Tibial nerve (tissue), 4 donors: ENCODE measurements around the gene MAGI3. TPM values are rescaled to one million over a fixed set of nuclear protein-coding genes. Genes with fewer than 3 reads are reported as not detected.

Experiments
- DNase-seq, 2 donors: peaks; one replicate each; pipeline ENCODE4 v3.0.0-alpha.2; 2019; ENCODE audit warnings: low spot score in 2 of 2
- H3K27ac ChIP-seq, 4 donors: fragments of 200-600 bp; sonication (generic) in 3 of 4; one replicate each; pipeline ENCODE4 v1.5.1; 2017 to 2019; ENCODE audit warnings: mild to moderate bottlenecking in 1 of 4
- H3K27me3 ChIP-seq, 2 donors: fragments of 200-600 bp; sonication (generic) in 1 of 2; one replicate each; pipeline versions ENCODE4 v1.5.1 to v1.6.0; 2017 to 2019
- H3K36me3 ChIP-seq, 3 donors: fragments of 200-600 bp; sonication (generic); one replicate each; pipeline ENCODE4 v1.5.1; 2018 to 2019
- H3K4me1 ChIP-seq, 4 donors: fragments of 200-600 bp; sonication (generic) in 3 of 4; one replicate each; pipeline ENCODE4 v1.5.1; 2017 to 2019
- H3K4me3 ChIP-seq, 4 donors: fragments of 200-600 bp; sonication (generic) in 3 of 4; one replicate each; pipeline ENCODE4 v1.5.1; 2017 to 2019; ENCODE audit warnings: mild to moderate bottlenecking in 1 of 4, moderate library complexity in 1 of 4
- H3K9me3 ChIP-seq, 4 donors: fragments of 200-600 bp; sonication (generic) in 3 of 4; one replicate each; pipeline ENCODE4 v1.5.1; 2017 to 2019
- EP300 ChIP-seq, 2 donors: sonication (generic); formaldehyde crosslinking; IDR thresholded peaks; one replicate each; pipeline ENCODE4 v1.6.1; 2017; ENCODE audit warnings: antibody characterized with exemption in 2 of 2, mild to moderate bottlenecking in 1 of 2
- POLR2A ChIP-seq, 2 donors: fragments of 450-650 bp; IDR thresholded peaks; one replicate each; pipeline ENCODE4 v1.6.1; 2017; ENCODE audit warnings: antibody characterized with exemption in 2 of 2, mild to moderate bottlenecking in 2 of 2, moderate library complexity in 2 of 2
- WGBS, 2 donors: methylation state at CpG; one replicate each; pipeline ENCODE4 v1.1.5; 2018; 5-methylcytosine and 5-hydroxymethylcytosine counted together
- total RNA-seq, 4 donors: library from RNA; depleted of rRNA; stranded (reverse); fragments of >200 nt; gene quantifications; one replicate each; pipeline ENCODE4 v1.1.0, GENCODE V29; 2016
- TF ChIP-seq, protein P1 (sequence below), 5 experiments: fragments of 200-600 bp in 3 of 5; fragments of 450-650 bp in 2 of 5; sonication (generic) in 3 of 5; IDR thresholded peaks; one replicate each; pipeline ENCODE4 v1.5.1; 2016 to 2019; ENCODE audit warnings: antibody characterized with exemption in 5 of 5, mild to moderate bottlenecking in 3 of 5, moderate library complexity in 2 of 5

MAGI3 gene
- total RNA-seq, 4 donors from 2014 or later = 15.7 to 23.3 (median 19.4) TPM

DNA sequence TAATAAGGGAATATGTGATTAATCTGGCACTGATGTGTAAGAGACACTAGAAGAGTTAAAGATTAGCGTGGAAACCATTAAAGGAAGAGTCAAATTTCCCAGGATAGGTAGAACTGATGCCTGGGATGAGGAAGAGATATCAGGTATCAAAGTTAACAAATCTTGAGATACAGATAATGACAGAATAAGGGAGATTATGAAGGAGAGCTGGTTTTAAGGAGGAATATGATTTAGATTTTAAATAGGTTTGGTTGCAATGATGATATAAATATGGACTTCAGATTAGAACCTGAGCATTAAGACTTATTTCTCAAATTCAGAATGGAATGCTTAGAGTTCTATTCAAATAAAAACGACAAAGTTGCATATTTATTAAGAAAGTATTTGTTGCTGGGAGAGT, 26.2 kb downstream of the MAGI3 start:
- no peaks in the 10 kb centered on the region for H3K4me1 ChIP-seq
- H3K27ac ChIP-seq = no peak overlapping the region
- no peaks in the 10 kb centered on the region for H3K9me3 ChIP-seq
- TF ChIP-seq, protein P1, sequence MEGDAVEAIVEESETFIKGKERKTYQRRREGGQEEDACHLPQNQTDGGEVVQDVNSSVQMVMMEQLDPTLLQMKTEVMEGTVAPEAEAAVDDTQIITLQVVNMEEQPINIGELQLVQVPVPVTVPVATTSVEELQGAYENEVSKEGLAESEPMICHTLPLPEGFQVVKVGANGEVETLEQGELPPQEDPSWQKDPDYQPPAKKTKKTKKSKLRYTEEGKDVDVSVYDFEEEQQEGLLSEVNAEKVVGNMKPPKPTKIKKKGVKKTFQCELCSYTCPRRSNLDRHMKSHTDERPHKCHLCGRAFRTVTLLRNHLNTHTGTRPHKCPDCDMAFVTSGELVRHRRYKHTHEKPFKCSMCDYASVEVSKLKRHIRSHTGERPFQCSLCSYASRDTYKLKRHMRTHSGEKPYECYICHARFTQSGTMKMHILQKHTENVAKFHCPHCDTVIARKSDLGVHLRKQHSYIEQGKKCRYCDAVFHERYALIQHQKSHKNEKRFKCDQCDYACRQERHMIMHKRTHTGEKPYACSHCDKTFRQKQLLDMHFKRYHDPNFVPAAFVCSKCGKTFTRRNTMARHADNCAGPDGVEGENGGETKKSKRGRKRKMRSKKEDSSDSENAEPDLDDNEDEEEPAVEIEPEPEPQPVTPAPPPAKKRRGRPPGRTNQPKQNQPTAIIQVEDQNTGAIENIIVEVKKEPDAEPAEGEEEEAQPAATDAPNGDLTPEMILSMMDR (IDR thresholded peaks at IDR 0.05) = no peak
- TF ChIP-seq EP300 (IDR thresholded peaks at IDR 0.05) = no peak
- no peaks in the 10 kb centered on the region for H3K27me3 ChIP-seq
- no peaks in the 10 kb centered on the region for H3K36me3 ChIP-seq
- no peak for DNase-seq
- 84 to 91% methylated on average over 2 of the region's 2 CpGs for WGBS, 2 donors
- no peak overlapping the region for H3K4me3 ChIP-seq

DNA sequence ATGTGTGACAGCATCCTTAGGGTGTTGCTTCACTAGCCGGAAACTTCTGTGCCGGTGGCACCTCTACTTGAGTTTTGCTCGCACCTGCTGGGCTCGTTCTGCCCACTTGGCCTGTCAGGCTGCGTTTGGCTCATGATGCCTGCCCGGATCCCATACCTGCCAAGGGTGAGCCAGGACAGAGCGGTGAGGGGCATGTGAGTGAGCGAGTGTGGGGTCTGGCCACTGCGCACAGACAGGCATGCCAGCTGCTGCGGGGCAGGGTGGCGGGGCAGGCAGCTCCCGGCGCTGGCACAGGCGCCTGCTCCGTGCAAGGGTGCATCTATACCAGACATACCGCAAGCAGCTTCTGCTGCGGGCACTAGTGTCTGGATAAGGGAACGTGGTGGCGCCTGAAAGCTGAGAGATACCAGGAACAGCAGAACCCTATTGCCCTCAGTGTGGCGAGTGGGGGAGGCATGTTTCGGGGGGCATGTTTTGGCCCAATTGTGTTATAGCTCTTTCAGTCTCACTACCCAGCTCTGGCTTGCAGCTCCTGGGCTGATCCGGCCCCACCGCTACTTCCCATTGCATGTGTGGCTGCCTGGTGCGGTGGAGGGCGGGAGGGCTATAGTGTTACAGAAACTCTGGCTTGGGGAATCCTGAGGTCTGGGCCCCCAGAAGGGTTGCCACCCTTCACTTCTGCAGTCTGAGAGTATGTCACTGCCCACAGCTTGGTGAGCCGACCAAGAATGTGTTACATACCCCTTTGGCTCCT, 32.2 kb downstream of the MAGI3 start:
- Histone ChIP-seq H3K27ac (no peak overlapping the region), H3K9me3 (peaks cover 0 to 15% (median 4%) of the 10 kb centered on the region in 4 donors), H3K4me1 (no peaks in the 10 kb centered on the region), H3K27me3 (no peaks in the 10 kb centered on the region), H3K36me3 (peaks cover 0 to 14% (median 0%) of the 10 kb centered on the region in 3 donors), H3K4me3 (no peak overlapping the region)
- DNase-seq = no peak
- WGBS, 2 donors = 96 to 98% methylated on average over 25 to 26 of the region's 26 CpGs
- TF ChIP-seq POLR2A (IDR thresholded peaks at IDR 0.05) (no peak), EP300 (IDR thresholded peaks at IDR 0.05) (no peak)
- TF ChIP-seq, protein P1 (IDR thresholded peaks at IDR 0.05) = no peak

DNA sequence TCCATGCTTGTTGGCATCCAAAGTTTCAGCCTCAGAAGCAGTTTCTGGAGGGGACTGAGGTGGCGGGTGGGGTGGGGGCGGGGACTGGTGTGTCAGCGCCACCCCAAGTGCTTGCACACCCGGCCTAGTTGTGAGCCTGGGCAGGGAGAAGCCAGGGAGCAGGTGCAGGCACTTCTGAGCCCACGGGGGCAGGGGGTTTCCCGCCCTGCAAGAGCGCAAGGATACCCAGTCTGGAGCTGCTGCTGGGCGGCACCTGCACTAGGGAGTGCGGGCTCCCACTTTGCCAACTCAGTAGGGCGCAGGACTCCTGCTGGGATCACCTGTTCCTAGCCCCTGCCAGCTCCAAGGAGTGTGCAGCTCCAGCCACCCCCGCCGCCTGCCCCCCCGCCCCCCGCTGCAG, 33.5 kb downstream of the MAGI3 start:
- Histone ChIP-seq H3K36me3 (peaks cover 0 to 14% (median 0%) of the 10 kb centered on the region in 3 donors), H3K27ac (no peak overlapping the region), H3K9me3 (peaks cover 0 to 15% (median 4%) of the 10 kb centered on the region in 4 donors), H3K27me3 (no peaks in the 10 kb centered on the region), H3K4me3 (no peak overlapping the region), H3K4me1 (no peaks in the 10 kb centered on the region)
- no peak for DNase-seq
- TF ChIP-seq POLR2A (IDR thresholded peaks at IDR 0.05) (no peak), EP300 (IDR thresholded peaks at IDR 0.05) (no peak)
- TF ChIP-seq, protein P1 (IDR thresholded peaks at IDR 0.05) = no peak
- 97 to 100% methylated on average over 7 to 10 of the region's 14 CpGs for WGBS, 2 donors

DNA sequence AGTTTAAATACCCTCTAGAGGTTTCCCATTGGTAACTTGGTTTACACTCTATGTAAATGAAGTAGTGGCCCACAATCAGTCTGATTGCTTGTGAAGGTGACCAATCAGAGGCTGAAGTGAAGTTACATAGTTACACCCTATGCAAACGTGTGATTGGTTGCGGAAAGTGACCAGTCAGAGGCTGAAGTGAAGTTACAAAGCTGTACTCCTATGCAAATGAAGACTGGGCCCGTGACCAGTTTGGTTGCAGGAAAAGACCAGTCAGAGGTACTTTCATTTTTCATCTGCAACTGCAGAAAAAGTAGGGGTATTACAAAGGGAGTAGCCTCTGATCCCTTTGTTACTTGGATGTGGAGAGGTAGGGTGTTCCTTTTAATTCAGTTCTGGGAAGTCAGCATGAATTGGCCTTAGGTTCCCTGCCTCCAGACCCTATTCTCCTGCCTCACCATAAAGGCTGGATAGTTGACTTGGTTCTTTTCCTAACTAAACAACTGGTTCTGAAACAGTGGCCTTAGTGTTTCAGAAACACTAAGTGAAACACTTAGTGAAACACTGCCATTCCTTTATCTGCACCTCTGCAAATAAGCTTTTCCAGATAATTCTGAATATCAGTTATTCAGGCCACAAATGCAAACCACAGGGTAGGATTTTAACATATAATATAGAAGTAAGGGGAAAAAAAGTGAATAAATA, 39.3 kb downstream of the MAGI3 start:
- Histone ChIP-seq H3K36me3 (no peaks in the 10 kb centered on the region), H3K9me3 (peaks cover 0 to 11% (median 4%) of the 10 kb centered on the region in 4 donors), H3K27me3 (no peaks in the 10 kb centered on the region), H3K4me1 (peaks cover 0 to 10% (median 4%) of the 10 kb centered on the region in 4 donors), H3K4me3 (no peak overlapping the region), H3K27ac (peak overlapping the region in 1 of 4 donors; percentile 15)
- no peak for DNase-seq
- 74 to 89% methylated on average over 3 of the region's 3 CpGs for WGBS, 2 donors
- TF ChIP-seq POLR2A (IDR thresholded peaks at IDR 0.05) (no peak), EP300 (IDR thresholded peaks at IDR 0.05) (no peak)
- TF ChIP-seq, protein P1 (IDR thresholded peaks at IDR 0.05) = no peak

DNA sequence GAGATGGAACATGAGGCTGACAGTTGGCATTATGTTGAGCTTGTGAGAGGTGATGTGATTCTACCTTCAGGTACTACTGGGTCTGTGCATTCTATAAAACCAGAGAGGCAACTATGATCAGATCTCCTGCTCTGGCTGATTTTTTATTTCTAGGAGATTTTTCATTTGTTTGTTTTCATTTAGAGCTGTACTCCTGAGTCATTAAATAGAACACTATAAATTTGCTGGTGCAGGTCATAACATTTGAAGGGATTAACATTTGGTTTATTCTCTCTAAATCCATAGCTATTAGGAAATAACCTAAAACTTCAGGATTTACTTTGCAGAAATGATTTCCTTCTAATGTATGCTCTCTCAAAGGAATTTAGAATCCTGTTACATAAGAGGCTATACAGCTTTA, 42.9 kb downstream of the MAGI3 start:
- H3K27me3 ChIP-seq = no peaks in the 10 kb centered on the region
- no peak for TF ChIP-seq EP300 (IDR thresholded peaks at IDR 0.05)
- TF ChIP-seq, protein P1 (IDR thresholded peaks at IDR 0.05) = no peak
- TF ChIP-seq POLR2A (IDR thresholded peaks at IDR 0.05) = no peak
- no peak overlapping the region for H3K27ac ChIP-seq
- H3K4me1 ChIP-seq = peaks cover 0 to 16% (median 4%) of the 10 kb centered on the region in 4 donors
- no peak overlapping the region for H3K4me3 ChIP-seq
- no peaks in the 10 kb centered on the region for H3K36me3 ChIP-seq
- no peaks in the 10 kb centered on the region for H3K9me3 ChIP-seq
- DNase-seq = no peak
